Neutrophil (primary cell): ENCODE measurements around the gene NRARP.

Experiments
- H3K27ac ChIP-seq: fragments of 200-600 bp; sonication (generic); 2 replicates; pipeline ENCODE4 v1.5.1; 2016; ENCODE audit warnings: mild to moderate bottlenecking, moderate library complexity
- H3K27me3 ChIP-seq: fragments of 200-600 bp; sonication (generic); 2 replicates; pipeline ENCODE4 v1.6.0; 2016; ENCODE audit warnings: mild to moderate bottlenecking
- H3K36me3 ChIP-seq: fragments of 200-600 bp; sonication (generic); 2 replicates; pipeline ENCODE4 v1.5.1; 2017
- H3K4me1 ChIP-seq, 2 experiments: fragments of 200-600 bp in 1 of 2; sonication (generic) in 1 of 2; 1 replicate in 1 of 2; 2 replicates in 1 of 2; pipeline versions ENCODE4 v1.5.1 to v1.6.1; 2013 to 2016; ENCODE audit warnings: low read depth in 1 of 2, low read length in 1 of 2, mild to moderate bottlenecking in 1 of 2, moderate library complexity in 1 of 2; ENCODE audit not compliant: control insufficient read depth in 1 of 2, insufficient read depth in 1 of 2
- H3K4me3 ChIP-seq, 2 experiments: fragments of 200-600 bp in 1 of 2; sonication (generic) in 1 of 2; 1 replicate in 1 of 2; 2 replicates in 1 of 2; pipeline ENCODE4 v1.5.1; 2013 to 2016; ENCODE audit warnings: low read depth in 1 of 2, low read length in 1 of 2, mild to moderate bottlenecking in 1 of 2, moderate library complexity in 1 of 2
- H3K9me3 ChIP-seq: fragments of 200-600 bp; sonication (generic); 2 replicates; pipeline ENCODE4 v1.5.1; 2016
- TF ChIP-seq, protein P1 (sequence below): fragments of 200-600 bp; sonication (generic); IDR thresholded peaks from 2 replicates; pipeline ENCODE4 v1.5.1; 2016; ENCODE audit warnings: antibody characterized with exemption

Gene NRARP

DNA sequence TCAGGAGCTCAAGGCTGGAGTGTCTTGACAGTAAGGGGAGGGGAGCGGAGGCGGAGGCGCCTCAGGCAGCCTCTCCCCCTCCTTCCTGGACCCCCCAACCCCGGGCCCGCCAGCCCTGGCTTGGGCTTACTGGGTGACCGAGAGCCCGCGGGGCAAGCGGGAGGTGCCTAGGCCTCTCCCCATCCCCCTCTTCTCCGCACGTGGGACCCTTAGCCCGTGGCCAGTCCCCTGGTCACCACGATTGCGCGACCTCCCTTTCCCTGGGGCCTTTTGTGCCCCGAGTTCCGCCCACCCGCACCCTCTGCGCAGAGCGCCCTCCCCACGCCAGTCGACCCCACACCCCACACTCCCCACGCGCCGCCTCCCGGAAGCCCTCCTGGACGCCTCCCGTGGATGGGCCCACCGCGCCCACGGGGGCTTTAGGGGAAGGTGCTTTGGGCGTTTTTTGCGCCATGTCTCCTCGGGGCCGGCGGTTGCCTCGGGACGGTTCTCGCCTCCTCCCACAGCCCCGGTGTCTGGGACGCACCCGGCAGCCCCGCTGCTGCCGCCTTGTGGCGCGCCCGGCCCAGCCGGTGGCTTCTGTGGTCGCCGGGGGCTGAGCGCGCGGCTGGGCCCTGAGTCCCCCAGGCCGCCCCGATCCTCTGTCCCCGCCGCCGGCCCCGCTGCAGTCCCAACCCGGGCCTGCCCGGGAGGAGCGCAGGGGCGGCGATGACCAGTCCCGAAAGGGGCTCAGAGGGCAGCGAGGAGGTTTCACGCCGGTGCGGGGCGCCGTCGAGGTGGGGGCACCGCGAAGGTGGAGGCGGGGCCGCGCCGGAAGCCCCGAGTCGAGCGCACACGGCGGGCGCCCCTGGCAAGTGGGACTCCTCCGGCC, 21.4 kb downstream of the NRARP start:
- TF ChIP-seq, protein P1, sequence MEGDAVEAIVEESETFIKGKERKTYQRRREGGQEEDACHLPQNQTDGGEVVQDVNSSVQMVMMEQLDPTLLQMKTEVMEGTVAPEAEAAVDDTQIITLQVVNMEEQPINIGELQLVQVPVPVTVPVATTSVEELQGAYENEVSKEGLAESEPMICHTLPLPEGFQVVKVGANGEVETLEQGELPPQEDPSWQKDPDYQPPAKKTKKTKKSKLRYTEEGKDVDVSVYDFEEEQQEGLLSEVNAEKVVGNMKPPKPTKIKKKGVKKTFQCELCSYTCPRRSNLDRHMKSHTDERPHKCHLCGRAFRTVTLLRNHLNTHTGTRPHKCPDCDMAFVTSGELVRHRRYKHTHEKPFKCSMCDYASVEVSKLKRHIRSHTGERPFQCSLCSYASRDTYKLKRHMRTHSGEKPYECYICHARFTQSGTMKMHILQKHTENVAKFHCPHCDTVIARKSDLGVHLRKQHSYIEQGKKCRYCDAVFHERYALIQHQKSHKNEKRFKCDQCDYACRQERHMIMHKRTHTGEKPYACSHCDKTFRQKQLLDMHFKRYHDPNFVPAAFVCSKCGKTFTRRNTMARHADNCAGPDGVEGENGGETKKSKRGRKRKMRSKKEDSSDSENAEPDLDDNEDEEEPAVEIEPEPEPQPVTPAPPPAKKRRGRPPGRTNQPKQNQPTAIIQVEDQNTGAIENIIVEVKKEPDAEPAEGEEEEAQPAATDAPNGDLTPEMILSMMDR = no peak
- Histone ChIP-seq H3K4me3 (no peak overlapping the region), H3K36me3 (peaks cover 56% of the 10 kb centered on the region), H3K4me1 (peaks cover 15 to 22% of the 10 kb centered on the region in 2 experiments), H3K27ac (no peak overlapping the region), H3K9me3 (no peaks in the 10 kb centered on the region), H3K27me3 (no peaks in the 10 kb centered on the region)

DNA sequence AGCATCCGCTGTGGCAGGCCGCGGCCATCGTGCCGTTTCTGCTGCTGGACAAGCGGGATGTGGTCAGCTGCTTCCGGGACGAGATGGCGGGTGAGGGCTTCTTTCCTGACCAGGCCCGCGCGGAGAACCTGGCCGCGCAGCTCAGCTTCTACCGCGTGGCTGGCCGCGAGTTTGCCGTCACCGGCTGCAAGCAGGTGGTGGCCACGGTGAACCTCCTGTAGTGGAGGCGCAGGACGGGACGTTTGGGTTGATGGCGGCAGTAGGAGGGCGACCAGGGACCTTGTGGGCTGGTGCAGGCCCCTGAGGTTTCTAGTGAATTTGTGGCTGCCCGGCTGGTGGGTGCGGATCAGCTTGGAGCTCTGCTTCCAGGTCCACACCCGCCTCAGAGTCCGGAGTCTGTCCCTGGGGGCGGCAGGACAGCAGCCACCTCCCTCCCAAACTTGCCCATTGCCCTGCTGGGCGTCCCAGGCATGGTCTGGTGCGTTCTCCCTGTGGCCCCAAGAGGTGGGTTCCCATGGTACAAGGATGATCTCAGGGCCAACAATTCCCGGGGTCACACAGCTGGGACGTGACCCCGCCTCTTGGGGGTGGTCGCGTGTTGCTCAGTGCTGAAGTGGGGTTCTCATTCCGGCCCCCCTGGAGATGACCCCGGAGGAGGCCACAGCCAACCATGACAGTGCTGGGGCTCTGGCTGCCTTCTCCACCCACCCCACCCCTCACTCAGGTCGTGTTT, 22.2 kb downstream of the NRARP start:
- peaks cover 15 to 22% of the 10 kb centered on the region in 2 experiments for H3K4me1 ChIP-seq
- no peaks in the 10 kb centered on the region for H3K27me3 ChIP-seq
- H3K4me3 ChIP-seq = no peak overlapping the region
- H3K36me3 ChIP-seq = peaks cover 56% of the 10 kb centered on the region
- TF ChIP-seq, protein P1 = no peak
- no peaks in the 10 kb centered on the region for H3K9me3 ChIP-seq
- no peak overlapping the region for H3K27ac ChIP-seq

DNA sequence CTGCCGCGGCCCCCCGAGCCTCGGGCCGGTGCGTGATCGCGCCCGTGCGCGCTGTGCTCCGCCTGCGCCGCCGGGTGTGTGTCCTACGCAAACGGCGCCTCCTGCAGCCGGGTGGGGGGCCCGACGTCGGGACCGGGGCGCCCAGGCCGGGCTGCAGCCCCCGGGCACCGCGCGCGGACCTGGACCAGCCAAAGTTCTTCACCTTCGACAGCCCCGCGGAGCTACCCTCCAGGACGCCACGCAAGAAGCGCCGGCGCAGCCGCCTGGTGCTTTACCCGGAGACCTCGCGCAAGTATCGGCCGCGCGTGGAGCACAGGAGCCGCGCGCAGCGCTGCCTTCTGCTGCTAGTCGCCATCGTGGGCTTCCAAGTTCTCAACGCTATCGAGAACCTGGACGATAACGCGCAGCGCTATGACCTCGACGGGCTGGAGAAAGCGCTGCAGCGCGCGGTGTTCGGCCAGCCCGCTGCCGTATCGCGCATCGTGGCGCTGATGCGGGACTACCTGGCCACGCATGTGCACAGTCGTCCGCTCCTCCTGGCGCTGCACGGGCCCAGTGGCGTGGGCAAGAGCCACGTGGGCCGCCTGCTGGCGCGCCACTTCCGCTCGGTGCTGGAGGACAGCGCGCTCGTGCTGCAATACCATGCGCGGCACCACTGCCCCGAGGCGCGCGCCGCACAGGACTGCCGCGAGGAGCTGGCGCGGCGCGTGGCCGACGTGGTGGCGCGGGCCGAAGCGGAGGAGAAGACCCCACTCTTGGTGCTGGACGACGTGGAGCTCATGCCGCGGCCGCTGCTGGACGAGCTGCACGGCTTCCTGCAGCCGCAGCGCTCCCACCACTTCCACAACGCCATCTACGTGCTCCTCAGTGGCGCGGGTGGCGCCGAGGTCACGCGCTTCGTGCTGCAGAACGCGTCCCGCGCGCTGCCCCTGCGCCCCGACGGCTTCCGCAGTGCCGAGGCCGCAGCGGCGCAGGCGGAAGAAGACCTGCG, 23.1 kb downstream of the NRARP start:
- H3K4me1 ChIP-seq = peaks cover 15 to 22% of the 10 kb centered on the region in 2 experiments
- peak overlapping the region in 1 of 2 experiments; percentile 83 for H3K4me3 ChIP-seq
- H3K27me3 ChIP-seq = no peaks in the 10 kb centered on the region
- H3K9me3 ChIP-seq = no peaks in the 10 kb centered on the region
- peak overlapping the region; percentile 89 for H3K27ac ChIP-seq
- H3K36me3 ChIP-seq = peaks cover 58% of the 10 kb centered on the region
- TF ChIP-seq, protein P1 = no peak

DNA sequence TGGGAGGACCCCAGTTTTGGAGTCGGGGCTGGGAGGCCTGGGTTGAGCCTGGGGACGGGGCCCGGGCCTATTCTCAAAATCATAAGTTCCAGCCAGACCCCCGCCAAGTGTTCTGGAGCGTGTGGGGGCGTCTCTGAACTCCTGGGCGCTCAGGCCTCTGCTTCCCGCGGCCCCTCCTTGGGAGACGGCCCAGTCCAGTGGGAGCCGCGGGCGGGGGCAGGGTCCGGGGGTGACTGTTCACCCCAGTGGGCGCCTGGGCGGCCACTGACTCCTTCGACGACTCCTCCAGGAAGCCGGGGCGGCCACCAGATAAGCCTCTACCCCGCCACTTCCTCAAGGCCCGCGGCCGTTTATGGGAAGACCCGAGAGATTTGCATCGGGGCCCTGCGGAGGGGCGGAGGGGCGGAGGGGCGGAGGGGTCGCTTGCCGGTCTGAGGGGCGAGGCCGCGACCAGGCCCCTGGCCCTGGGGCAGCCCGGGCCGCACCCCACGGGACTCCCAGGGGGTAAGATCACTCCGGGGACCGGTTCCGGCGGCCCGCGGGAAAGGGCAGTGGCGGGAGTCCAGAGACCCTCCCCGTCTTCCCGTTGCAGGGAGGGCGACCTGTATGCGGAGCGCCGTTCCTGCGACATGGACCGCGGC, 23.9 kb downstream of the NRARP start:
- Histone ChIP-seq H3K36me3 (peaks cover 58% of the 10 kb centered on the region), H3K4me3 (peak overlapping the region; percentile 83 to 85), H3K27me3 (no peaks in the 10 kb centered on the region), H3K4me1 (peaks cover 15 to 22% of the 10 kb centered on the region in 2 experiments), H3K9me3 (no peaks in the 10 kb centered on the region), H3K27ac (peak overlapping the region; percentile 89)
- TF ChIP-seq, protein P1 = no peak
